Stomach (tissue), 9 donors: ENCODE measurements around the gene PFKP. TPM values are rescaled to one million over a fixed set of nuclear protein-coding genes. Genes with fewer than 3 reads are reported as not detected.

ENCODE experiments used
- DNase-seq, 2 donors: peaks; one replicate each; pipeline versions ENCODE4 v3.0.0 to v3.0.0-alpha.2; 2013 to 2019
- H3K27ac ChIP-seq, 5 donors: fragments of 200-600 bp in 4 of 5; sonication (generic) in 4 of 5; one replicate each; pipeline ENCODE4 v1.5.1; 2013 to 2019; ENCODE audit warnings: mild to moderate bottlenecking in 1 of 5, moderate library complexity in 1 of 5
- H3K27me3 ChIP-seq, 3 donors: fragments of 200-600 bp; sonication (generic); one replicate each; pipeline ENCODE4 v1.5.1; 2017 to 2019; ENCODE audit warnings: mixed run types in 1 of 3
- H3K36me3 ChIP-seq, 4 donors: fragments of 200-600 bp; sonication (generic); 1 replicate in 3 of 4; 2 replicates in 1 of 4; pipeline ENCODE4 v1.5.1; 2016 to 2019
- H3K4me1 ChIP-seq, 4 donors: fragments of 200-600 bp; sonication (generic); one replicate each; pipeline ENCODE4 v1.5.1; 2016 to 2019
- H3K4me3 ChIP-seq, 4 donors: fragments of 200-600 bp; sonication (generic) in 3 of 4; one replicate each; pipeline ENCODE4 v1.5.1; 2016 to 2019; ENCODE audit warnings: mild to moderate bottlenecking in 1 of 4
- H3K9me3 ChIP-seq, 4 donors: fragments of 200-600 bp; sonication (generic); one replicate each; pipeline ENCODE4 v1.5.1; 2016 to 2019
- CTCF ChIP-seq, 7 experiments: fragments of 450-650 bp in 4 of 7; fragments of 200-600 bp in 3 of 7; sonication (generic) in 3 of 7; IDR thresholded peaks; one replicate each; pipeline ENCODE4 v1.5.1; 2016 to 2019; ENCODE audit warnings: antibody characterized with exemption in 7 of 7, control low read depth in 2 of 7, mild to moderate bottlenecking in 1 of 7
- EP300 ChIP-seq: sonication (generic); formaldehyde crosslinking; IDR thresholded peaks from one replicate; pipeline ENCODE4 v1.6.1; 2017; ENCODE audit warnings: antibody characterized with exemption
- POLR2A ChIP-seq, 4 donors: fragments of 450-650 bp; IDR thresholded peaks; one replicate each; pipeline ENCODE4 v1.6.1; 2016; ENCODE audit warnings: antibody characterized with exemption in 4 of 4, control low read depth in 2 of 4, mild to moderate bottlenecking in 1 of 4, moderate library complexity in 1 of 4
- POLR2AphosphoS5 ChIP-seq, 3 donors: sonication (generic); formaldehyde crosslinking; IDR thresholded peaks; one replicate each; pipeline ENCODE4 v1.6.1; 2016; ENCODE audit warnings: antibody characterized with exemption in 3 of 3
- WGBS, 5 donors: extraction: QIAGEN DNeasy Blood & Tissue Kit in 3 of 5; methylation state at CpG; one replicate each; pipeline versions ENCODE4 v1.1.5 to v1.1.7; 2013 to 2018; 5-methylcytosine and 5-hydroxymethylcytosine counted together
- intact Hi-C: fragments of 100-400 bp; cut with DNase I; formaldehyde crosslinking; loops from one replicate; pipeline ENCODE4 v1.15.1; 2023; ENCODE audit warnings: low total_unique reads
- polyA plus RNA-seq, 3 donors: library from polyadenylated mRNA; stranded (reverse); fragments of 200-250 nt; gene quantifications; one replicate each; pipeline ENCODE4 v1.2.3, GENCODE V29; 2013
- total RNA-seq, 5 donors: library from RNA; depleted of rRNA; stranded (reverse); fragments of >200 nt; gene quantifications; one replicate each; pipeline versions ENCODE4 v1.1.0 to v1.2.3, GENCODE V29; 2014 to 2016
- donor health status: healthy with polysubstance abuse.
- donor health status: Bipolar disorder and iron deficiency.
- donor health status: healthy.

The PFKP gene
- total and polyA plus RNA-seq, 8 donors: 11.2 to 155 (median 29.4) TPM

GRCh38 chr10:3122486-3123205 lies 55.3 kb downstream of the PFKP start:
- intact Hi-C loops: no loop called here
- Histone ChIP-seq H3K36me3 (peaks cover 7 to 86% (median 58%) of the 10 kb centered on the region in 4 donors), H3K4me1 (peaks cover 0 to 11% (median 2%) of the 10 kb centered on the region in 4 donors), H3K9me3 (no peaks in the 10 kb centered on the region), H3K4me3 (no peak overlapping the region), H3K27ac (no peak overlapping the region), H3K27me3 (no peaks in the 10 kb centered on the region)
- 88 to 94% (median 93%) methylated on average over 25 to 27 of the region's 27 CpGs for WGBS, 5 donors
- TF ChIP-seq EP300 (no peak), CTCF (IDR thresholded peaks at IDR 0.05) (no peak), POLR2A (IDR thresholded peaks at IDR 0.05) (no peak), POLR2AphosphoS5 (IDR thresholded peaks at IDR 0.05) (no peak)
- no peak for DNase-seq

DNA sequence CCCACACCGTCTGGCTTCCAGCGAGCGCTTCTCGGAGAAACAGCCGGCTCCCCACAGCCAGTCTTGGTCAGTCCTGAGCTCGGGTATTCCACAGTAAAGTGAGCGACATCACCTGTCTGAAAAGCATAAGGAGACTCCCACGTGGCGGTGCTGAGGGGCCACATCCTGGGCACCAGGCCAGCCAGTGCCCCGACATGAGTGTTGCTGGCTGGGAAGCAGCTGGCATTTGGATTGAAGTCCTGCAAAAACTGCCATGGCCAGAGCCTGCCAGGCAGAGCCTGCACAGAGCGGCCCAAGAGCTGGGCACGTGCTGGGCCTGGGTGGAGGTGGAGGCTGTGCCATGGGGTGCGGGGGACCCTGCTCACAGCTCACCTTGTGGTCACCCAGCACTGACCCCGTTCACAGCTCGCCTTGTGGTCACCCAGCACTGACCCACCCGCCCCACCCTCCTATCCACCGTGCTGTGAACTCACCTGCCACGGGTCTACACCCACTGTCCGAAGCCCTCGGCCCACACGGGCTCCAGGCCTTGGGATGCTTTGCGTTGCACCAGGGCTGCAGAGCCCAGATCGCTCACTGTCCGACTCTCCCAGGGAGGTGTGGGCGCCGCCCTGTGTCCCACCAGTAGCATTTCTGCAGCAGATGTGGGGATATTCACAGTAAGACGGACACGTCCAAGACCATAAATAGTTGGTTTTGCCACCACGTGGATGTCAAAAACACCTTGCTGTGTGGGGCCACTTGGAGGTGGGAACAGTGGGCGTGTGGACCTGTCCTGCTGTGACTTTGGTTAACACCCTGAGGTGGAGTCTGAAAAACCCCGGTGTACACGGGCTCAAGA lies 56.4 kb downstream of the PFKP start:
- intact Hi-C loops: no loop called here
- Histone ChIP-seq H3K9me3 (peaks cover 0 to 8% (median 2%) of the 10 kb centered on the region in 4 donors), H3K36me3 (peaks cover 7 to 85% (median 48%) of the 10 kb centered on the region in 4 donors), H3K4me1 (peaks cover 0 to 11% (median 2%) of the 10 kb centered on the region in 4 donors), H3K4me3 (no peak overlapping the region), H3K27ac (no peak overlapping the region), H3K27me3 (no peaks in the 10 kb centered on the region)
- no peak for DNase-seq
- 81 to 95% (median 87%) methylated on average over 22 to 32 of the region's 32 CpGs for WGBS, 5 donors
- TF ChIP-seq CTCF (IDR thresholded peaks at IDR 0.05) (no peak), POLR2A (IDR thresholded peaks at IDR 0.05) (no peak), EP300 (no peak), POLR2AphosphoS5 (IDR thresholded peaks at IDR 0.05) (no peak)

DNA sequence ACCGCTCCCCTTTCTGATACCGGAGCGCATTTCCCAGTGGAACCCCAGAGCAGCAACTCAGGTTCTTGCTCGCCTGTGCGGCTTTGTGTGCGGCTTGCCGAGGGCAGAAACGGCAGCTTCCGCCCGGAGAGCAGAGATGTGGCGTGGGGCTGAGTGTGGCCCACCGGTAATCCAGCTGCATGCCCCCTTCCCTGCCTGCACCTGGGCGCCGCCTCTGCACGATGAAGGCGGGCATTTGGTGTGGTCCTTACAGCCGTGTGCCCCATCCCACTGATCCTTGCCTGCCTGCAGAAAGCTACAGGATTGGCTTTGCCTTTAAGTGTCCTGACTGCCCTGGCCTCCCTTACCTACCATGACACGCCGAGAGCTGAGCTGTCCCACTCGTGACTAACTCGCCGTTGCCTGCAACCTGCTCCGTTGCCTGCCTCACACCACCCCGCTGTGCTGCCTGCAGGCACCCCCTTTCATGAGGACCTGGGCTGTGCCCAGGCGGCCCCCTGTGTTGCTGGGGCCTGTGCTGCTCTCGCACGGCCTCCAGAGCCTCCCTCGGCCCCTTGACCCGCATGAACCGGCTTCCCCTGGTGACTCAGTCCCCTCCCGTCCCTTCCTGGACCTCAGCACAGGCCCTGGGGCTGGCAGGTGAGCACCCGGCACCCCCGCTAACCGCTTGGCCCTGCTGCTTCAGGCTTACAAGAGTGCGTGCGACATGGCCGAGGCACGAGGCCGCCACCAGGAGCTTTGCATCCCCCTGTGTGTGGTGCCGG lies 57.2 kb downstream of the PFKP start:
- DNase-seq: no peak
- 91 to 96% (median 95%) methylated on average over 39 to 40 of the region's 40 CpGs for WGBS, 5 donors
- H3K4me3 ChIP-seq: no peak overlapping the region
- no peak overlapping the region for H3K27ac ChIP-seq
- intact Hi-C loops: no loop called here
- peaks cover 0 to 8% (median 2%) of the 10 kb centered on the region in 4 donors for H3K9me3 ChIP-seq
- TF ChIP-seq POLR2AphosphoS5 (IDR thresholded peaks at IDR 0.05) (no peak), CTCF (IDR thresholded peaks at IDR 0.05) (no peak), POLR2A (IDR thresholded peaks at IDR 0.05) (no peak), EP300 (no peak)
- peaks cover 7 to 86% (median 48%) of the 10 kb centered on the region in 4 donors for H3K36me3 ChIP-seq
- H3K27me3 ChIP-seq: no peaks in the 10 kb centered on the region
- H3K4me1 ChIP-seq: peaks cover 0 to 11% (median 2%) of the 10 kb centered on the region in 4 donors
